GM21381 (cell line): ENCODE measurements around the gene MINK1.
"Not testable (repeated sequence)": the region's sequence is repeated elsewhere in the genome, so short reads cannot be mapped to it uniquely, and the experiment has no call there.

ENCODE experiments used
- ATAC-seq: cut with Tn5 transposase; IDR thresholded peaks from one replicate; pipeline ENCODE4 v1.9.1; 2021; ENCODE audit warnings: mild to moderate bottlenecking, moderate library complexity; ENCODE audit not compliant: unreplicated experiment

Gene MINK1

DNA sequence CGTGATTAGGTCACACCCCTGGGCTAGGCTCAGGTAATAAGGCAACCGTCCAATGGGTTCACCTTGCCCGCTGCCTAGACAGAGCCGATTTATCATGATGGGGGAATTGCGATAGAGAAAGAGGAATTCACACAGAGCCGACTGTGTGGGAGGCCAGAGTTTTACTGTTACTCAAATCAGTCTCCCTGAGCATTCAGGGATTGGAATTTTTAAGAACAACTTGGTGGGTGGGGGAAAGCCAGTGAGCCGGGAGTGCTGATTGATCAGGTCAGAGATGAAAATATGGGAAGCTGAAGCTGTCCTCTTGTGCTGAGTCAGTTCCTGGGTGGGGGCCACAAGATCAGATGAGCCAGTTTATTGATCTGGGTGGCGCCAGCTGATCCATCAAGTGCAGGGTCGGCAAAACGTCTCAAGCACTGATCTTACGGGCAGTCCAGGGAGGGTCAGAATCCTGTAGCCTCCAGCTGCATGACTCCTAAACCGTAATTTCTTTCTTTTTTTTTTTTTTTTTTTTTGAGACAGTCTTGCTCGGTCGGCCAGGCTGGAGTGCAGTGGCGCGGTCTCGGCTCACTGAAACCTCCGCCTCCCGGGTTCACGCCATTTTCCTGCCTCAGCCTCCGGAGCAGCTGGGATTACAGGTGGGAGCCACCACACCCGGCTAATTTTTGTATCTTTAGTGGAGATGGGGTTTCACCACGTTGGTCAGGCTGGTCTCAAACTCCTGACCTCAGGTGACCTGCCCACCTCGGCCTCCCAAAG, 93.6 kb downstream of the MINK1 start:
- ATAC-seq = not testable (repeated sequence)

DNA sequence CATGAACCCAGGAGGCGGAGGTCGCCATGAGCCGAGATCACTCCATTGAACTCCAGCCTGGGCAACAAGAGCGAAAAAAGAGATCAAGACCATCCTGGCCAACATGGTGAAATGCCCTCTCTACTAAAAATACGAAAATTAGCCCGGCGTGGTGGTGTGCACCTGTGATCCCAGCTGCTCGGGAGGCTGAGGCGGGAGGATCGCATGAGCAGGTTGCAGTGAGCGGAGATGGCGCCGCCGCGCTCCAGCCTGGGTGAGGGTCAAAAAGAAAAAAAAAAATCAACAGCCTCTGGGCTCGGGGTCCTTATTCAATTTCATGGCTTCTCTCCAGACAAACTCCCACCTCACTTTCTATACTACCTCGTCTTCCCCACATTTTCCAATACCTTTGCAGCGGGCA, 95.7 kb downstream of the MINK1 start:
- no peak for ATAC-seq

DNA sequence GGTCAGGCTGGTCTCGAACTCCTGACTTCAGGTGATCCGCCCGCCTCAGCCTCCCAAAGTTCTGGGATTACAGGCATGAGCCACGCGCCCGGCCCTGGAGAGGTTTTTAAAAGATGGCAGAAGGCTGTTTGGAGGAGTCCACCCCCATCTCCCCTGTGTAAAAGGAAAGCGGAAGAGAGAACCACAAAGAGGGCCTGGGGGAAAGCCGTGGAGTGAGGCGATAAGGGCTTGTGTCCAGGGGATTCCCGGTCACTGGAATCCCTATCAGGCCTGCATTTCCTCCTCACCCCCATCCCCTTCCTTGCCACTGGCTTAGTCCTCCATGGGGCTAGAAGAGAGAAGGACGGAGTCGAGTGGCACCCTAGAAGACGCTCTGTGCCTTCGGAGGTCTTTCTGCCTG, 98.8 kb downstream of the MINK1 start, which contains the start of gene GP1BA:
TSS of gene GP1BA (plus strand) at position 315 of the 400 bp plus-strand sequence. CDS start 328 bp downstream, outside the sequence.
- no peak for ATAC-seq

DNA sequence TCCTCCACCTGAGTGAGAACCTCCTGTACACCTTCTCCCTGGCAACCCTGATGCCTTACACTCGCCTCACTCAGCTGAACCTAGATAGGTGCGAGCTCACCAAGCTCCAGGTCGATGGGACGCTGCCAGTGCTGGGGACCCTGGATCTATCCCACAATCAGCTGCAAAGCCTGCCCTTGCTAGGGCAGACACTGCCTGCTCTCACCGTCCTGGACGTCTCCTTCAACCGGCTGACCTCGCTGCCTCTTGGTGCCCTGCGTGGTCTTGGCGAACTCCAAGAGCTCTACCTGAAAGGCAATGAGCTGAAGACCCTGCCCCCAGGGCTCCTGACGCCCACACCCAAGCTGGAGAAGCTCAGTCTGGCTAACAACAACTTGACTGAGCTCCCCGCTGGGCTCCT, 99.6 kb downstream of the MINK1 start:
- no peak for ATAC-seq

DNA sequence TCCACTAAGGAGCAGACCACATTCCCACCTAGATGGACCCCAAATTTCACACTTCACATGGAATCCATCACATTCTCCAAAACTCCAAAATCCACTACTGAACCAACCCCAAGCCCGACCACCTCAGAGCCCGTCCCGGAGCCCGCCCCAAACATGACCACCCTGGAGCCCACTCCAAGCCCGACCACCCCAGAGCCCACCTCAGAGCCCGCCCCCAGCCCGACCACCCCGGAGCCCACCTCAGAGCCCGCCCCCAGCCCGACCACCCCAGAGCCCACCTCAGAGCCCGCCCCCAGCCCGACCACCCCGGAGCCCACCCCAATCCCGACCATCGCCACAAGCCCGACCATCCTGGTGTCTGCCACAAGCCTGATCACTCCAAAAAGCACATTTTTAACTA, 100.5 kb downstream of the MINK1 start:
- ATAC-seq = no peak

DNA sequence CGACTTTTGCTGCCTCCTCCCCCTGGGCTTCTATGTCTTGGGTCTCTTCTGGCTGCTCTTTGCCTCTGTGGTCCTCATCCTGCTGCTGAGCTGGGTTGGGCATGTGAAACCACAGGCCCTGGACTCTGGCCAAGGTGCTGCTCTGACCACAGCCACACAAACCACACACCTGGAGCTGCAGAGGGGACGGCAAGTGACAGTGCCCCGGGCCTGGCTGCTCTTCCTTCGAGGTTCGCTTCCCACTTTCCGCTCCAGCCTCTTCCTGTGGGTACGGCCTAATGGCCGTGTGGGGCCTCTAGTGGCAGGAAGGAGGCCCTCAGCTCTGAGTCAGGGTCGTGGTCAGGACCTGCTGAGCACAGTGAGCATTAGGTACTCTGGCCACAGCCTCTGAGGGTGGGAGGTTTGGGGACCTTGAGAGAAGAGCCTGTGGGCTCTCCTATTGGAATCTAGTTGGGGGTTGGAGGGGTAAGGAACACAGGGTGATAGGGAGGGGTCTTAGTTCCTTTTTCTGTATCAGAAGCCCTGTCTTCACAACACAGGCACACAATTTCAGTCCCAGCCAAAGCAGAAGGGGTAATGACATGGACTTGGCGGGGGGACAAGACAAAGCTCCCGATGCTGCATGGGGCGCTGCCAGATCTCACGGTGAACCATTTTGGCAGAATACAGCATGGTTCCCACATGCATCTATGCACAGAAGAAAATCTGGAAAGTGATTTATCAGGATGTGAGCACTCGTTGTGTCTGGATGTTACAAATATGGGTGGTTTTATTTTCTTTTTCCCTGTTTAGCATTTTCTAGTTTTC, 101.2 kb downstream of the MINK1 start:
- ATAC-seq = peak; percentile 54

DNA sequence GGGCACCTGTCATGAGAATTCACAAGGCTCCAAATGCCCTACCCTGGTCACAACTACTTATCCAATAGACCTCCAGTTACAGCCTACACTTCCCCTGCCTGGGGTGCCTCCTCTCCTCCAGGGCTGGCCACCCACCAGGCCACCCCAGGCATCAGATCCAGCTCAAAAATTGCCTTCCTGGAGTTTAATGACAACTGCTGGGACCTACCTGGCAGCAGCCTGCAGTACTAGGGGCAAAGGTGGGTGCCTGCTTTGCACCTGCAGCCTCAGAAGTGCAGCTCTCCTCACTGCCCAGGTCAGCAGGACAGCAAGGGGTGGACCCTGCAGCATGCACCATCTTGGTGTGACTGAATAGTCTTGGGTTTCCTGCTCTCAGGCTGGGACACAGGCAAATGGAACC, 102.5 kb downstream of the MINK1 start:
- no peak for ATAC-seq

DNA sequence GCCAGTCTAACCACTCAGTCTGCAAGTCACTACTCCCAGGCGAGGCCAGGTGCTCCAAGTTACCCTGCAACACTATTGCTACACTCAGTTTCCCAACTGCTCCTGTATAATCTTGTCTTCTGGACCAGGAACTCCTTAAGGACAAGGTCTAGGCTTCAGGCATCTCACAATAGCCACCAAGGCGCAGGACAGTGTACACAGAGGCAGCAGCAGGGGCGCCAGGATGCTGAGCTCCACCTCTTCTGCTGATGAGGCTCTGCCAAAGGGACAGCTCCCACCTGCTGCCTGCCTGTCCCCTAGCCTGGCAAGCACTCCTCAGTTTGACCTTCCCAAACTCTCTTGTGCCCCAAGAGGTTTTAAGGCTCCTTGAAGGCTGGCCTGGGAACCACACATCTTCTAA, 103.3 kb downstream of the MINK1 start:
- ATAC-seq = no peak

DNA sequence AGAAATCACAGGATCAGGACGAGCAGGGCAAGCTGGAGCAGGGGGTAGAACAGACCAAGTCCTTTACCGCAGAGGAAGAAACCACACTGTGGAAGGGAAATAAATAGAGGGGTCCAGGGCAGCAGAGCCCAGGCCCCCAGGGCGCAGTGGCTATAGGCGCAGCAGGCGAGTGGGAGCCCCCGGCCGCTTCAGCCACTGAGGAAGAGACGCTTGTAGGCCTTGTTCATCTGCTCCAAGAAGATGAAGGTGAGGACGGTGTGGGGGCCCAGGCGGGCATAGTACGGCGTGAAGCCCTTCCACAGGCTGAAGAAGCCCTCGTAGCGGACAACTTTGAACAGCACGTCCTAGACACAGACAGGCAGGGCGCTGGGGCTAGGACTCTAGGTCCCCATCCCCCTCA, 104.4 kb downstream of the MINK1 start:
- ATAC-seq = no peak

DNA sequence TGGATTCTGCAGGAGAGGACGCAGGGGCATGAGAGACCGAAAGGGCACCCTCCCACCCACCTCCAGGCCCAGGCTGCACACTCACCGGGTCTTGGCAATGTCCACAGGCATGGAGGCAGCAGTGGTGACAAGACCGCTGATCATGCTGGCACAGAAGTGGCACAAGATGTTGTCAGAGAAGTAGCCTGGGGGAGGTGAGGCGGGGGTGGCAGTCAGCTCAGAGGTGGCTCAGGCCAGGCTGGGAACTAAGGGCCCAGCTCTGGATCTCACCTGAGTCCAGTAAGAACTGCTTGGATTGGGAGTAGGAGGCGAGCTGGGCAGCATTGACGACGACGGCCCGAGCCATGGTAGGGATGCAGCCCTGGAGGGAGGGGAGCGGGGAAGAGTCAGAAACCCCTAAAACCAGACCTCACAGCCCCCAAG, 104.9 kb downstream of the MINK1 start:
- ATAC-seq = no peak

DNA sequence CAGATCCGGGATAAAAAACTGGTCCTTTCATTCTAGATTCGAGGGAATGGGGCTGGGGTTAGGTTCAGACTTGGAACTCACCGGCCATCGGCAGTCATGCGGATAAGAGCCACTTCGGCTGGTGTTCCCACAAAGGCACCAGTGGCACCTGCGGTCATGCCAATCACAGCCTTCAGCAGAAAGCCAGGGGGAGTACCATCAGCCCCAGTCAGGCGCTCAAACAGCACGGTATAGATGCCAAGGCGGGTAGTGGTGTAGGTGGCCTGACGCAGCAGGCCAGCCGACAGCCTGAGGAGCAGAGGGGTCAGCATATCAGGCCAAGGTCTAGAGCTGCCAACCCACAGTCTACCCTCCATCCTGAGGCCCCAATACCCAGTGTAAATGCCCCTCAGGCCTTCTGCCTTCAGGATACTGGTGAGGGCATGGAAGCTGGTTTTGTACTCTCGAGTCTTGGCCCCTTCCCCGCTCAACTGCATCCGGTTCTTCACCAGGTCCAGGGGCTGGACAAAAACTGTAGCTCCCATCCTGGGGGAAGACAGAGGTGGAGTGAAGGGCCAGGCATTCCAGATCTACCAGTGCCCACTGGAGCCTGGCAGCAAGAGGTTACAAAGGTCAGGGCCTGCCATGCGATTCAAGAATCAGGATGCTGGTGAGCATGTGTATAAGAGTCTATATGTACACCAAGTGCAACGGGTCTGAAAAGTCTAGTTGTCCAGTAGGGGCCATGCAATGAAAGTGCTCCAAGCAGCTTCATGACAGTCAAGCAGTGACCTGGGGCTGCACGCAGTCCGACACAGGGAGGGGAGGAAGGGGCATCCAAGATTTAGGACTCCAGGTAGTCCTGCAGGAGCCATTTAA, 105.8 kb downstream of the MINK1 start:
- no peak for ATAC-seq

DNA sequence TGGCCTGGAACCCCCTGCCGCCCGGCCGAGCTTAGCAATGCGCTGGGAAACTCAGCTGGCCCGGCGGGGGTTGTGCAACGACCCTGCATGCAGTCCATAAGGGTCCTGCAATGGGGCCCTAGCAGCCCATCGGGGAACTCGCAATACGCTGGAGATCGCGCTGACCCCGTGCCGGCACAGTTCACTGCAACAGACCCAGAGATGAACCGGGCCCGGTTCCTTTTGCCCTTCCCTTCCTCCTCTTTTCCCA, 106.3 kb downstream of the MINK1 start:
- ATAC-seq = peak; percentile 8

DNA sequence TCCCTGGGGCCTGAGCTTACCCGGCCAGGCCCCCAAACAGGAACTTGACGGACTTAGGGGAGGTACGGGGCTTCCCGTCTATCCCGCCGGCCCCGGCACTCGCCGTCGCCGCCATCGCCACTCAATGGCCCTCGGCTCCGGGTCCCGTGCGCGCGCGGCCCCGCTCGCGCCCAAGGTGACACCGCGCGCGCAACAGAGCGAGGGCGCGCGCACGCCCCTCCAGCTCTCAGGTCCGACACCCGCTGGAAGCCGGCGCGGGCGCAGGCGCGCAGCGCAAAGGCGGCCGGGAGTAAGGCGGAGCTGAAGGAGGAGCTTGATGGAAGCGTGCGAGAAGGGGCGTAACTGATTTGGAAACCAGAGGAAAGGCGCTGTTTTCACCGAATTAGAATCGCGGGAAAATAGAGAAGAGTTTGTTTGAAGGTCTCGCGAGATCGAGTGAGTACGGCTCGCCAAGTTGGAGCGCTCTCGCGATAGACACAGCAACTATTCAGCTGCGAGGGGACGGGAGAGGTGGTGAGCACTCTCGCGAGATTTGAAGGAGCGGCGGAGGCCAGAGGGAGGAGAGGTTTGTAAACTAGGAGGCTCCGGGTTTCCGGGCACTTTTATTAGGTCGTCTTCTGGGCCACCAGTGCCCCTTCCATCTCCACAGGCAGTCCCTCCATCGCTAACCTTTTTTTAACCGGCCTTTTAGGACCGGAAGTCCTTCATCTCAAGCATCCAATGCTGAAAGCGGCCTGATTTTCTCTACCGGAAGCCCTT, 106.8 kb downstream of the MINK1 start, which contains the start of the genes RNF167 and SLC25A11:
TSS of gene RNF167 (plus strand) at position 473 of the 759 bp plus-strand sequence. CDS start 642 bp downstream, outside the sequence.
TSS of gene SLC25A11 (minus strand) at position 251 of the 759 bp plus-strand sequence. CDS start at position 115, 136 bp downstream.
- ATAC-seq = peak; percentile 71

DNA sequence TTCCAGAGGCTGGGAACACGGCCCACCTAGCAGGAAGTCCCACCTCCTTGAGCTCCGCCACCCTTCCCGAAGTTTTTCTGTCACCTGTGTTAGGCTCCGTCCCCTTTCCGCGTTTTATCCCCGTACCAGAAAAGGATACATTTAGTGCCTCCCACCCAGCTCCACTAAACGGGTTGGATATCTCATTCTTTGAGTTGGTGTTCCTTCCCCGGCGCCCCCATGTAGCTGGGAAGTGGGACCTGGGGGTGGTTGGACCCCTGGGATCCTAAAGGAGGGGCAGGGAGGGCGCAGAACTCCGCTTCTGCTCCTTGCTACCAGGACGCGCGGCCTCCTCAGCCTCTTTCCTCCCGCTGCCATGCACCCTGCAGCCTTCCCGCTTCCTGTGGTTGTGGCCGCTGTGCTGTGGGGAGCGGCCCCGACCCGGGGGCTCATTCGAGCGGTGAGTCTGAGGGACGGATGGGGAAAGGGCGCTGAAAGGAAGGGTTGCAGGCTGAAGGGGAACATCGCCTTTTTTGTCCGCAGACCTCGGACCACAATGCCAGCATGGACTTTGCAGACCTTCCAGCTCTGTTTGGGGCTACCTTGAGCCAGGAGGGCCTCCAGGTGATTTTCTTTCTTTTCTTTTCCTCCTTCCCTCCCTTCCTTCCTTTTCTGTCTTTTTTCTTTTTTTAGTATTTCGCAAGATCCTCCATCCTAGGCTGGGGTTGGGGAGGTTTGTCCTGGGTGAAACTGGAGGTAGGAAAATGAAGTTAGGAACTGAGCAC, 107.6 kb downstream of the MINK1 start:
- no peak for ATAC-seq

DNA sequence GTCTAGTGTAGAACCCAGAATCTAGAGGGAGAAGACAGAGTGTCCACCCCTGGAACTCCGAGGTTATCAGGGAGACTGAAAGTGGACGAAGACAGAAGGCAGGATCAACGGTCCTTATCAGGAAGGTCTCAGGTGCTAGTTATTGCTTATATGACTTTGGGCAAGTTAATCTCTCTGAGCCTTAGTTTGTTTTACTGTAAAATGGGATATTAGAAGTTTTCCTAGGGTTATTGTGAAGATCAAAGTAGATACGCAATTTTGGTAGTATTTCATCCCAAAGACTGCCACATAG, 108.1 kb downstream of the MINK1 start:
- no peak for ATAC-seq

DNA sequence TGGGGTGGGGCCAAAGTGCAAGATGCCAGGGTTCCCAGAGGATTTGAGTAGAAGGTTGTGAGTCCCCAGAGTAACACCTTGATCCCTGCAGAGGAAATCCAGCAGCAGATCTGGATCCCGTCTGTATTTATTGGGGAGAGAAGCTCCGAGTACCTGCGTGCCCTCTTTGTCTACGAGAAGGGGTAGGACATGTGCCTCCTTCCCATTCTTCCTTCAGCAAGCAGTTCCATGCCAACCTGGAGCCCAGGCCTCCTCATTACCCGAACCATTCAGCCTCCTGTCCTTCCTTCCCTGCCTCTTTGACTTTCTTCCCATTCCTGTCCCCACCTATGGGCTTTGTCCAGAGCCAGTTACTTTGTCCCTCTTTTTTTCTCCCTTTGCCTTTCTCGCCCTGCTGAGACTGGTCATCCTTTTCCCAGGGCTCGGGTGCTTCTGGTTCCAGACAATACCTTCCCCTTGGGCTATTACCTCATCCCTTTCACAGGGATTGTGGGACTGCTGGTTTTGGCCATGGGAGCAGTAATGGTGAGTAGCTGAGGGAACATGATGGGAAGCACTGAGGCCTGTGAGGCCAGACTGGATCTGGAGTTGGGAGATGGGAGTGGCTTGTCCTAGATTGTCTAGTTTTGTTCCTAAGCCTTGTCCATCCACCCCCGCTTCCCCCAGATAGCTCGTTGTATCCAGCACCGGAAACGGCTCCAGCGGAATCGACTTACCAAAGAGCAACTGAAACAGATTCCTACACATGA, 109.8 kb downstream of the MINK1 start:
- no peak for ATAC-seq

DNA sequence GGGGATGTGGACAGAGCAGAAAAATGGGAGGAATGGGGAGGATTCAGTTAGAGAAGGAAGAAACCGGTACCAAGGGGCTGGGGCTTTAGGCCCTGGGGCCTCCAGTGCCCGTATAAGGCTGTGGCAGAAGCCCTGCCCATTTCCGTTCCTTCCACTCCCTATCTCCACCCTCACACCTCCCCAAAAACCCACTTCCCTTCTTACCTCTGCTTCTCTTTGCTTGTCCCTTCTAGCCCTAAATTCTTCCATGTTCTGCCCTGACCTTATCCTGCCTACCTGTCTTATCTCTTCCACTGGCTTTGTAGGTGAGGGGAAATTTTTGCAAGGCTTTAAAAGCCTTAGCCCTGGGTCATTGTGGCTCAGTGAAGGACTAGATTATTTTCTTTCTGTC, 111.0 kb downstream of the MINK1 start:
- ATAC-seq = no peak

DNA sequence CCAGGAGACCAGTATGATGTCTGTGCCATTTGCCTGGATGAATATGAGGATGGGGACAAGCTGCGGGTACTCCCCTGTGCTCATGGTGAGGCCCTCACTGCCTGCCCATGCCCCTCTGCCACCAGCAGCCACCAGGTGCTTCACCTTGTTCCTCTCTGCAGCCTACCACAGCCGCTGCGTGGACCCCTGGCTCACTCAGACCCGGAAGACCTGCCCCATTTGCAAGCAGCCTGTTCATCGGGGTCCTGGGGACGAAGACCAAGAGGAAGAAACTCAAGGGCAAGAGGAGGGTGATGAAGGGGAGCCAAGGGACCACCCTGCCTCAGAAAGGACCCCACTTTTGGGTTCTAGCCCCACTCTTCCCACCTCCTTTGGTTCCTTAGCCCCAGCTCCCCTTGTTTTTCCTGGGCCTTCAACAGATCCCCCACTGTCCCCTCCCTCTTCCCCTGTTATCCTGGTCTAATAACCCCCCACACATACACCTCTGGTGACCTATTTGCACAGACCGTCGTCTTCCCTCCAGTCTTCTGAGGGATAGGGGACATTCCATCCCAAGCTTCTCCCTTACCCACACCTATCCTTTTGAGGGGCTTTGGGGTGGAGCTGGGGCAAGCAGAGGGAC, 111.5 kb downstream of the MINK1 start:
- no peak for ATAC-seq
